ENCODE measurements around the gene CHST11.

Gene CHST11

DNA sequence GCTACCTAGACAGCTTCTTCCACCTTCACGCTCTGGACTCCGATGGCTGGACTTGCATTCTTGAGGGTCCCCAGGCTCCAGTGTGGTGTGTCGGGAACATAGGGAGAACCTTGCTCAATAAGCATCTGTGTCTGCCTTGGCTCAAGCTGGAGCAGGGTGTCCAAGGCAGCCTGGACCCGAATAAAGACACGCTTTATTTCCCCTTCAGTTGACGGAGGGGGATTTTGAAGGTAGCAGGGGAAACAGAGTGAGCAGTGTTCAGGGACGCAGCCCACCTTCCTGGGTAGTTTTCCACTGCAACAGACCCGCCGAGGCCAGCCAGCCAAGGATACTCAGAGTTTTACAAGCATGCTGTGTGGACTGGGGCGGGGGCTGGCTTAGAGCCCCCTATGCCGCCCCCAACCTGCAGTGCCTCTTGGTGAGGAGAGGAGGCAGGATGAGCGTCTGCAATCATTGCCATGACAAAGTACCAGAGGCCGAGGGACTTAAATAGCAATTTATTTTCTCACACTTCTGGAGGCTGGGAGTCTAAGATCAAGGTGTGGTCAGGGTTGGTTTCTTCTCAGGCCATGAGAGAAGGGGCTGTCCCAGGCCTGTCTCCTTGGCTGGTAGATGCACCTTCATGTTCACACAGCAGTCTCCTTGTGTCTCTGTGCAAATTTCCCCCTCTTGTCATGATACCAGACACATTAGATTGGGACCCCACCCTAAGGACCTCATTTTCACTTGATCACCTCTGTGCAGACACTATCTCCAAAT is 201.2 kb downstream of the CHST11 start:
- no peak for DNase-seq

DNA sequence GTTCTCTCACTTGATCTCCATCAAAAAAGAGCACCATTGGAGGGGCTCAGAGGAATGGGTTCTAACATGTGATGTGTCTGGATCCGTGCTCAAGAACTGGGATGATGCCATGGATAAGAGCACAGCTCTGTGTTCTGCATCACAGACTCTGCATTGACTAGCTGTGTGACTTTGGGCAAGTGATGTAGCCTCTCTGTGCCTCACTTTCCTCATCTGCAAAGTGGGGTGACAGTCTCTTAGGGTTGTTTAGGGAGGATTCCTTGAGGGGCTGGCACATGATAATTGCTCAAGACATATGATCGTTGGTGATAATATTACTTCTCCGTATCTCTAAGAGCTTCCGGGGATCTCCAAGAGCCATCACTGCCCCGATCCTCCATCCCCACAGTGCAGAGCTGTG is 202.3 kb downstream of the CHST11 start:
- no peak for DNase-seq

DNA sequence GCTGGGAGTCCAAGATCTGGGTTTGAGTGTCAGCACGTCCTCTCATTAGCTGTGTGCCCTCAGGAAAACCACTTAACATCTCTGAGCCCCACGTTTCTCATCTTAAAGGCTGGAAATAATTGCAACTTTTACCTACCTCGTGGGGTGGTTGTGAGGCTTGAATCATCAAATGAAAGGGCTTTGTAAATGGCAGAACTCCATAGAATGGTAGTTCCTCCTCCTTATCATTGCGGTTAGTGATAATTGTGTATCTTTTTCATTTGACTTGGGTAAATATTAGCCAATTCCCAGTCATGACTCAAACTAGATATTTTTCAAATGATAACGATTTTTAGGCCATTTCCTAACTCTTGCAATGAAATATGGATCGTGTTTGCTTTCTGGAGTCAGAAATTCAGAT is 205.5 kb downstream of the CHST11 start:
- no peak for DNase-seq

DNA sequence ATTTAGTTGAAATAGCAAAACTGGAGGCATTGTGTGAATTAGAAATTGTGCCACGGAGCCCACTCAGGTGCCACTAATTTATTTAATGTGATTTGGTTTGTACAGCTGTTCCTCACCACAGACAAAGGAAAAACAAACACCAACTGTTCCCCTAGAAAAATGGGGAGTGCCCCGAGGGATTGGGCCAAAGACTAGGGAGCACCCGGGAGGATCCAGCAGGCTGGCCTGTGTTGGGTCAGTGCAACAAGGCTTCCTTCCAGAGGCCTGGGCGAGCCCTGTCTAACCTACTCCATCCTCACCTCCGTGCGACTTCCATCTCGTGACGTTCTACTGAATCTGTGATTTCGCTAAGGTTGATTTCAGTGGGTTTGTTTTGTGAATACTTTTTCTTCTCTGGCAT is 206.2 kb downstream of the CHST11 start:
- peak; percentile 17 for DNase-seq

DNA sequence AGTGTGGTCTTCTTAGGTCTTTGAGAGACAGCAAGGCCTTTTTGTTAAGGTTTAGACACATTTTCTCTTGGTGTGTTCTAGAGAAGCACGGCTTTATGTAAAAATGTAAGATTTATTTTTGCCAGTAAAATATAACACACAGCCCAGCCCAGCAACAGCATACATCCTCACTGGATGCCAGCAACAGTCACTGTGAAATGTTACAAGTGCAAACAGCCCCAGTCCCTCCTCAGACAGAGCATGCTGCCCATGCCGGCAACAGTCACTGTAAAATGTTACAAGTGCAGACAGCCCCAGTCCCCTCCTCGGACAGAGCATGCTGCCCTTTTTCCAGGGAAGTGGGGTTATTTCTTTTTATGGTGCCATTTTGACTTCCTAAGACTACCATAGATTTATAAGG is 207.6 kb downstream of the CHST11 start:
- no peak for DNase-seq

DNA sequence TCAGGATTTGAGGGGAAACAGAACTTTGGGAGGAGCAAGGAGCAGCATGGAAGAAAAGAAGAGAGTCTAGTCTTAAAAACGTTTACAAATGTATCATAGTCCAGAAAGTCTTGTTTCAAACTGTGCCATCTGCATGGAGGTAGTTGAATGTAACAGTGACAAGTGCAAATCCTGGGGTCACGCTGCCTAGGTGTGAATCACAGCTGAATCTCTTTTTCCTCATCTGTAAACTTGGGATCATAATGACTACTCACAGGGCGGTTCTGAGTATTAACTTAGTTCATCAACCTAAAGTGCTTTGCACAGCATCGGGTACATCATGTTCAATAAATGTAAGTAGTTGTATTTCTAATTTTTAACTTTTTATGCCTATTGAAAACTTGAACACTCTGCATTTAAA is 208.5 kb downstream of the CHST11 start:
- no peak for DNase-seq

DNA sequence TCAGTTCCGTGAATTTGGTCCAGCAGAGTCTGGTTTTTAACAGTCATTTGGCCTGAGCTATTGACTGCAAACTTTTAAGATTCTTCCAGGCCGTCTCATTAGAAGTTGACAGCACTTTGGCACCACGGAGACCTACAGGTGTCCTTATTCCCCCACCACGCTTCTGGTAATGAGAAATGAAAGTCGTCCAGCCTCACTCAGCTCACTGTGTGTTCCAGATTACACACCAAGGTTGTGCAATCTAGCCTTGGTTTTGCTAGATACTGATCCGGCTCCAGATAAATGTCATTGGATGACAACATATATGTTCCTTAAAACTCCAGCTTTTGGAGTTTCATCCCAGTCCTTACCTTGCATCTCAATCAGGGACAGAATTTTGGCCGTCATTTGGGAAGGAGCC is 210.4 kb downstream of the CHST11 start:
- no peak for DNase-seq

DNA sequence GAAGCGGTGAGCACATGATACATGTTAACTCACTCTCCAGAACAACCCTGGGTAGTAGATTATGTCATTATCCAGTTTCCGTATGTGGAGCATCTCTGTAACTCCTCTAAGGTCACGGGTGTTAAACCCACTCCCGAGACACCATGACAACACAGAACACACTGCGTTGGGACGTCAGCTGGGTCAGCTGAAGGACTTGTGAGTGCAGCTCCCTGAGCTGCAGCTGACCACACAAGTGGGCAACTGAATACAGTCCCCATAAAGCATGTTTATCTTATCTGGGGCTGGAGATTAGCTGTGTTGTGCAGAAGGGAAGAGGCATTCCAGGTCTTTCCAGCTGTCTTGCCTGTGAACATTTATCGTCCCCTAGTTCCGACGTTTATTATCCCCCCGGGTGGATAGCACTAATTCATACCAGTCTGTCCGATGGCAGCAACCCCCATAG is 211.5 kb downstream of the CHST11 start:
- DNase-seq, result peak; percentile 52

DNA sequence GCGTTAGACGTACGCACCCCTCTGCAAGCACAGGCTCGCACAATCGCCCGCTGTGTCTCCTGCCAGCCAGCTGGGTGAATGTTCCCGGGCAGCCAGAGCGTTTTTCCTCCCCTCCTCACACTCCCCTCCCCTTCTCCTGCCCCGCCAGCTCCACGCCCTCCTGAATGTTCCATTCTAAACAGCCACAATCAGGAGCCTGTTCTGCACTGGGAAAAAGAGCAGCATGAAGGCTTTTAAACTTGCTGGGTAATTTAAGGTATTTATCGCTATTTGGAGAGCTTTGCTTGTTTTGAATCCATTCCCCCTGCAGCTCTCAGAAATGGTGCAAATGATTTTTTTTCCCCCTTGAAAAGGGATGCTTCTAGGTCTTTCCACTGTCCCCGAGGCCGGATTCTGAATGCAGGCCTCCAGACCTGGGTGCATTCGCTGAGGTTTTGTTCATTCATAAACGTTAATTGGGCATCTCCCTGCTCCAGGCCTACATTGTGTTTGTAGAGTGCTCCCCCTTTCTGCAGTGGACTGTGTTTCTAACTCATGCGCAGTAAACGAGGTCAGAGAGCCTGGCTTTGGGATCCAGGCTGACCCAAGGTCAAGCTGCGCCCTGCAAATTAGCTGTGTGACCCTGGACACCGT is 212.5 kb downstream of the CHST11 start:
- peak; percentile 31 for DNase-seq

DNA sequence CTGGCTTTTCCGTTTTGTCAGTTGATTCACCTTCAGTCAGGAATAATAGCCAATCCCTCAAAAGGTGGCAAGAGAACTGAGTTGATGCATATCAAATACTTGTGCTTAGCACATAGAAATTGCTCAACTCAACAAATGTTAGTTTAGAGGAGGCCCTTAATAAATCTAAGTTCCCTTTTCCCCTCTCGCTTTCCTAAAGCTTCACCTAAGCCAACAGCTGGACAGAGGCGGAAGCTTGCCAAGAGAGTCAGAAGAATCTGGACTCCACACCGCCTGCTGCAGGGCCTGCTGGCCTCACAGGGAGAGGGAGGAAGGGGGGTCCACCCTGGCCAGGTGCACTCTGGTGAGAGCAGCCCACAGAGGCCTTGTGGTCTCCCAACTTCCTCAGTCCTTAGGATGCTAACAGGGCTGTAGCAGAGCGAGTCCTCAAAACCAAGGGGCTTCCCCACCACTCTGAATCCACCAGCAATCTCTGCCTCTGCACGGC is 213.1 kb downstream of the CHST11 start:
- DNase-seq, result no peak

DNA sequence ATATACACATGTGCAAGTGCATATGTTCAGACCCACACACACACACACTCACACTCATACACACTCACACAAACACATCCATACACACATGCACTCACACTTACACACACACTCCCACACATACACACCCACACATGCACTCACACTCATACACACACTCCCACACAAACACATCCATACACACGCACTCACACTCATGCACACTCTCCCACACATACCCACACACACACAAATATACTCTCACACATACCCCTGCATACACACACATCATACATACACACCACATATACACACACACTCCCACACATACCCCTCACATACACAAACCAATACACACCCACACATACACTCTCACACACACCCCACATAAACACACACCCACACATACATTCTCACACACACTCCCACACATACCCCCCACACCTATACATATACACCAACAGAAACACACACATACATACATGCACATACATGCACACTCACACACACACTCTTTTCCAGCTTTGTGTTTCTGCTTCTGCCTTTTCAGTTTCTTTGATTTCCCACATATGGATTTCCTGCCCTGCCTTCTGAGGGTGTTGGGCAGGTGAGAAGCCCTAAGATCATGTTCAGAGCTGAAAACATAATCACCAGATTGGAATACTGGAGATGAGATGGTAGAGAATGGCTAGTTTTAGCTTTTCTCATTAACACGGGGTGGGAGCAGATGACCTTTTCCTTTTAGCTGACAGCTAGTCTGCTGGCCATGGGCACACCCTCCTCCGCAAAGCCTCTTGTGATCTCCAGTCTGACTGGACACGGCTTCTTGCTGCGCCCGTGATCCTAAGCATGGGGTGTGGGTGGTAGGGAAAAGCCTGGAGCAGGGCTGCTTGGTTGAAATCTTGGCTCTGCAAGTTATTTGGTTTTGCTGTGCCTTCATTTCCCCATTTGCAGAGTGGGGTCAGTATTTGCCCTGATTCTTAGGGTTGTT is 214.0 kb downstream of the CHST11 start:
- no peak for DNase-seq

DNA sequence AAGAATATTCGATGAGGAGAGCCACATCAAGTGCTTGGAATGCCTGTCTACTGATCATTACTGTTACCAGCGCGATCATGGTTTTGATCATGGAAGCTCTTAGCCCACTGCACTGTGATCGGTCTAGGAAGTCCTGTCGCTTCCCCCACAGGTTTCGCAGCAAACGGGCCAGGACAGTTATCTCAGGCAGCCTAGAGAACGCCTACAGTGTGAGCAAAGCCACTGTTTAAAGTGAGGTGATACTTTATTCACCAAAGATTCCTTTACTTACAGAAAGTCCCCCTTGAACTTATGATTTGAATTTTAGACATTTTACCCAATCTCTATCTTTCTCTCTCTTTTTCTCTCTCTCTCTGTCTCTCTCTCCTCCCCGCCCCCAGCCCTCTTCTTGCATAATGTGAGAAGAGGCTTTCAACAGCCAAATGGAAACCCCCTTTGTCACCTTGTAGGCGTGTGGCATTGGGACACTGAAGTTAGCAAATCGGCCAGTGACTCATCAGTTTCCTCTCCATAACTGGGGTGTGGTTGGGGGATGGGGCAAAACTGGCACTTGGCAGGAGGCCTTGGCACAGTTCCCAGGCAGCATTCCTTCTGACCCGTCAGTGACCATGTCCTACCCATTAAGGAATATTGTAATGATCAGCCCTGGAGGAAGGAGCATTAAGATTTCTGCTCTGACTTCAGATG is 214.8 kb downstream of the CHST11 start:
- no peak for DNase-seq

DNA sequence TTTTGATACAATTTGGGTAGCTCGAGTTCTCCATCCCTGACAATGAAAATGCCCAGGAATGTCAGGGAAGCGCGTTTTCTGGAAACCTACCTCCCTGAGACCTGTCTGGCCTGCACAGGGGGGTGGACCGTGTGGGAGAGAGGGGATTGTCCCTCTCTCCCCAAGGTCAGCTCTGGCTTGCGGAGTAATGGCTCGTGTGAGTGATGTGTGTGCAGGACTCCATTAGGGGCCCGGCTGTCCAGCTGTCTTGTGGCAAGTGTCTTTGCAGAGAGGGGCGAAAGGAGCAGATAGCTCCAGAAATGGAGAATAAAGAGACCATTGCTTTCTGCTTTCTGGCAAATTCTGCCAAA is 215.3 kb downstream of the CHST11 start:
- DNase-seq, result no peak

DNA sequence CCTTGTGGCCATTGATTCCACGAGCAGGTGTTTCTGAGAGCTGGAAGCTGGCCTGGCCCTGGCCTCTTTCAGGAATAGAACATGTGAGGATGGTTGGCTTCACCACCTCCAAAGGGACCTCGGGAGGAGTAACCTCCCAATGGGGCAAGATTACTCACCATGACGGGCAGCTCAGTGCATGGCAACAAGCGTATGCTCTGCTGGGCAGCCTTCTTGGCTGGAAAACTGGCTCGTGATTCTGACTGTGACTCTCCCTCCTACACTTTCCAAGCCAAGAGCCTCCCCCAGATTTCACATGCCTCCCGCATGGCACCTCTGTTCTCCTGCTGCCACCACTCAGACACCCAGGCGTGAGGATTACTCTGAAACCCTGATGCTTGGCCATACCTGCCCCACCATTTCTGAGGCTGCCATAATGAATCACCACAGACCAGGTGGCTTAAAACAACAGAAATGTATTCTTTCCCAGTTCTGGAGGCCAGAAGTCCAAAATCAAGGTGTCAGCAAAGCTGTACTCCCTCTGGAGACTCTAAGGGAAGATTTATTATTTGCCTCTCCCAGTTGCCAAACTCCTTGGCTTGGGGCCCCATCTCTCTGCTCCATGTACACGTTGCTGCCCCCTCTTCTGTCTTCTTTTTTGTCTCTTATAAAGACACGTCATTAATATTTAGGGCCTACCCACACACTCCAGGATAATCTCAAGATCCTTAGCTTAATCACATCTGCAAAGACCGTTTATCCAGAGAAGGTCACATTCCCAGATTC is 215.9 kb downstream of the CHST11 start:
- no peak for DNase-seq

DNA sequence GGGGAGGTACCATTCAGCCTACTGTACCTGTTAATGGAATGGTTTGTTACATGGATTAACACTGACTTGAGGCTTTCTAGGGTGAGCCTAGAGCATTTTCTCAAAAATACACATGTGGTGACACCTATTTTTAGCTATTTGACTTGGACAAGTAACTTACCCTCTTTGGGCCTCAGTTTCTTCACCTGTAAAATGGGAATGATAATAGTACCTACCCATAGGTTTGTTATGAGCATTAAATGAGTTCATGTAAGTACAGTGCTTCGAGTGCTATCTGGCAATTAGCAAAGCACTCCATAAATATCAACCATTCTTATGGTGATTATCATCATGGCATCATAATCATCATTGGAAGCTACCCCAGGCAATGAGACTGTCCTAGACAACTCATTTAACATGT is 216.5 kb downstream of the CHST11 start:
- no peak for DNase-seq

DNA sequence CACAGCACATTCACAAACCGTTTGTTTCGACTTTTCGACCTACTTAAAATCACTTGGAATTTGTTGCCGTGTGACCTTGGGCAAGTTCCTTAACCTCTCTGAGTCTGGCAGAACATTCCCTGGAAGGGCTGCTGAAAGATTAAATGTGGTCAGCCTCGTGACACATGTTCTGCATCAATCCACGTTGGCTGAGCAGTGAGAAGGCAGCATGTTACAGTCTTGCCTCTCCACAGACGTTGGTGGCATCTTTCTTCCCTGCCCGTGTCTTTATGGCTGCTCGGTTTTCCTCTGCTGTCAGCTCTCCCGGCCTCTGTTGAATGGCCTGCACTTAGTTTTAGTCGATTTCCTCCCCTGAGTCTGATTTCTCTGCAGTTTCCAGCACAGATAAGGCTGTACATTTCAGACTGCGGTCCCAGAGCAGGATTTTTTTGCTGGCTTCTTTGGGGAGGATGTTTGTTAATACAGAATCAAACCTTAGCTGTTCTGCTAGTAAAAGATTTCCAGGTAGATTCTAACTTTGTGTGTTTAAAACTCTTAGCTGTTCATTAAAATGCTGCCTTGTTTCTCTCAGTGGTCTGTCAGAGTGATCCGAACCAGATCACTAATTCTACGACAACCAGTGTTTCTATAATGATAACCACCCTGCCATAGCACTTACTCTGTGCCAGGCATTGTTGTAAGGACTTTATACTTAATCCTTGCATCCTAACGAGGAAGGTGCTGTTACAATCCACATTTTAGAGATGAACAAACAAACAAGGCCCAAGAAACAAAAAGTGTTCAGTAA is 217.1 kb downstream of the CHST11 start:
- DNase-seq, result no peak

DNA sequence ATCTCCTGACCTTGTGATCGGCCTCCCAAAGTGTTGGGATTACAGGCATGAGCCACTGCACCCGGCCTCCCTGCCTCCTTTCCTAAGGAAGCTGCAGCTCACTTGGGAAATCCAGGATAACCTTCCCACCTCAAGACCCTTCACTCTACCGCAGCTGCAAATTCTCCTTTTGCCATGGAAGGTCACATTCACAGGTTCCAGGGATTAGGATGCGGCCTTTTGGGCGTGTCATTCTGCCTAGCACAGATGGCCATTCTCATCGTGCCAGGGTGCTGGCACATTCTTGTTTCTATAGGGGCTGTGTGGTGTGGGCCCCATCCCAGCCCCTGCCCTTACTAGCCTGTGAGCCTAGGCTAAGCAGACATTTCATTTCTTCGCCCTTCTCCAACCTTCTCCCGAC is 219.9 kb downstream of the CHST11 start:
- peak; percentile 40 for DNase-seq

DNA sequence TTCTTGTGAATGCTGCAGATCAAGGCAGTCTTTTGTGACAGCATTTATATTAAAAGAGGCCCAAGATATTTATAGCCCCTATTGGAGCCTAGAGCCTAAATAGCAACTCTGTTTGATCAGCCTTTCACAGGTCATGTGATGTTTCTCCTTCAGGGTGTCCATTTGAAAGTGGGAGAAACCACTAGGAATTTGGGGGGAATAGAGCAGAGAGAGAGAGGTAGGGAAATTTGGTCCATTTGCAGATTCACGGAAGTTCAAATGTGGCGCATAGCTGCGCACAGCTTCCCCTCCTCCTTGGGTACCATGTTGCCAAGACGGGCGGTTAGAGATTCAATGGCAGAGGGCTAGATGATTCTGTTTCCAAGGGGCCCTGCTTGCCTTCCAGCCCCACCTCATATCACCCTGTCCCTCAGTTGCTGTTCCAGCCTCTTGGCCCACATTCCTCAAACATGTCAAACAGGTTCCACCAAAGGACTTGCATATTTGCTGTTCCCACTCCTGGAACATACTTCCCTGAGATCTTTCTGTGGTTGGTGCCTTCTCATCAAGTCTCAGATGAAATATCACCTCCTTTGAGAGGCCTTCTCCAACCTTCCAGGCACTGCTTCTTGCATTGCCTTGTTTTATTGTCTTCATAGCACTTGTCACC is 220.8 kb downstream of the CHST11 start:
- DNase-seq, result no peak

DNA sequence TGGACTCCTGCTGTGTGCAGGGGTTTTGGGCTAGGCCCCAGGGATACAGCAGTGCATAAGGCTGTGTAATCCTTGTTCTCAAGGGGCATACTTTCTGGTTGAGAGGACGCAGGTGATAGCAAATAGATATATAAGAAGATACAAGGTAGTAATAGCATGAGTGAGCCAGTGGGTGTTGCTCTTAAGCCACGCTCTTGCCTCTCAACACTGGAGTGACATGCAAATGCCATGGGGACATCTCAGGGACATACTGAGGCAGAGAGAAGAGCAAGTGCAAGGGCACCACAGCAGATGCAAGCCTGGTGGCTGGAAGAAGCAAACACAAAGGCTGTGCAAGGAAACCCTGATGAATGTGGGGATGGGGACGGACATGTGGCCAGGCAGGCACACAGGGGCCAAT is 223.3 kb downstream of the CHST11 start:
- peak; percentile 74 for DNase-seq

DNA sequence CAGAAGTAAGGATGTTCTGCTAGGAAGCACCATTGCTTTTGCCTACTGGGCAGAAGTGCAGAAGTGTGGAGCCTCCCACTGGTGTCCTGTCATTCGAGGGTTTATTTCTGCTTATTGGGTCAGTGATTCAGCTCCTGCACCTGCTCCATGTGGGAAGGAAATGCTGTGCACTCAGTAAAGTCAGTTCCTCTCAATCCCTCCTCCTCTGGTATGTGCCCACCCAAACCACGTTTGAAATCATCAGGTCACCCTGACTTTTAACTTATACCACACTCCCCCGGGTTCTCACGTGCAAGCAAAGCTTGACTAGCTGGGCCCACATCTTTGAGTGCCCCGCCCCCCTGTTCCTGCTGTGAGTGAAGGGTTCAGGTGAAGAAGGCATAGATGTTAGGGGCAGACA is 223.7 kb downstream of the CHST11 start:
- DNase-seq, result no peak
